HCT116 (cell line): ENCODE results near the gene APH1B. TPM values are rescaled to one million over a fixed set of nuclear protein-coding genes. Genes with fewer than 3 reads are reported as not detected.
A peak's percentile ranks its signal among the peaks of the same experiment; 100 is the strongest.

Experiments used
- ATAC-seq: fragments of 200-7000 bp; cut with Tn5 transposase; 2 replicates; pipeline ENCODE4 v1.9.1; 2020; ENCODE audit warnings: mild to moderate bottlenecking, moderate library complexity
- BruUV-seq: library from RNA; stranded (reverse); fragments of 400-500 nt; replicated peaks from 2 replicates; lab custom pipeline; 2021; lab: Mats Ljungman, UMichigan
- CTCF ChIA-PET: fragments of 300-600 bp; sonication (Branson Sonifier 250); formaldehyde crosslinking; loops from one replicate; lab custom pipeline; 2021; ENCODE audit warnings: antibody characterized with exemption; lab: Charles Lee
- POLR2A ChIA-PET: fragments of 300-600, 350-600 bp; sonication (Branson Sonifier 250); formaldehyde crosslinking; loops from one replicate; lab custom pipeline; 2021; ENCODE audit warnings: antibody characterized with exemption; lab: Charles Lee
- RAD21 ChIA-PET, 2 experiments: fragments of 300-600 bp; sonication (Branson Sonifier 250); formaldehyde crosslinking; loops; one replicate each; lab custom pipeline; 2023; ENCODE audit warnings: low total read pairs in 2 of 2; ENCODE audit not compliant: uncharacterized antibody in 2 of 2, unreplicated experiment in 2 of 2, low non-redundant PET in 1 of 2; lab: Charles Lee
- DNase-seq: peaks from one replicate; pipeline ENCODE4 v3.0.0-alpha.2; 2010; ENCODE audit warnings: low read depth, low spot score
- H2AFZ ChIP-seq: fragments of 200-600 bp; shearing (Covaris generic), sonication (generic); 2 replicates; pipeline ENCODE4 v1.6.1; 2017; ENCODE audit warnings: low read depth, mixed run types, mixed read lengths, antibody characterized with exemption, low read length; ENCODE audit not compliant: poor library complexity, severe bottlenecking
- H3K27ac ChIP-seq: 2 replicates; pipeline ENCODE4 v1.5.1; 2012; ENCODE audit warnings: low read depth, low read length
- H3K27me3 ChIP-seq: fragments of 200-600 bp; sonication (generic); 2 replicates; pipeline ENCODE4 v1.6.1; 2016; ENCODE audit warnings: mixed run types, low read length, mixed read lengths; ENCODE audit not compliant: insufficient read depth
- H3K36me3 ChIP-seq, 2 experiments: fragments of 200-500 bp in 1 of 2; fragments of 200-600 bp in 1 of 2; sonication (Bioruptor generic) in 1 of 2; sonication (generic) in 1 of 2; 2 replicates each; pipeline versions ENCODE4 v1.5.1 to v1.6.1; 2014 to 2016; ENCODE audit warnings: low read length in 2 of 2, inconsistent platforms in 1 of 2, mixed read lengths in 1 of 2, mixed run types in 1 of 2; ENCODE audit not compliant: insufficient read depth in 2 of 2, control insufficient read depth in 1 of 2
- H3K4me1 ChIP-seq, 2 experiments: fragments of 200-600 bp in 1 of 2; sonication (generic) in 1 of 2; 2 replicates each; pipeline versions ENCODE4 v1.5.1 to v1.6.1; 2012 to 2017; ENCODE audit warnings: low read length in 2 of 2, inconsistent platforms in 1 of 2, mild to moderate bottlenecking in 1 of 2, mixed read lengths in 1 of 2, mixed run types in 1 of 2, moderate library complexity in 1 of 2; ENCODE audit not compliant: insufficient read depth in 2 of 2, control insufficient read depth in 1 of 2
- H3K4me2 ChIP-seq: fragments of 200-600 bp; sonication (generic); 2 replicates; pipeline ENCODE4 v1.6.1; 2017; ENCODE audit warnings: mixed run types, low read length, mixed read lengths
- H3K4me3 ChIP-seq, 2 experiments: fragments of 200-600 bp in 1 of 2; sonication (generic) in 1 of 2; replicated peaks in 1 of 2; 2 replicates each; pipeline ENCODE4 v1.5.1; 2011 to 2016; ENCODE audit warnings: low read length in 2 of 2, control low read depth in 1 of 2, low read depth in 1 of 2, mild to moderate bottlenecking in 1 of 2, mixed read lengths in 1 of 2, mixed run types in 1 of 2
- H3K79me2 ChIP-seq: fragments of 200-600 bp; sonication (generic); 2 replicates; pipeline ENCODE4 v1.6.1; 2017; ENCODE audit warnings: mild to moderate bottlenecking, mixed run types, low read length, moderate library complexity, mixed read lengths; ENCODE audit not compliant: insufficient read depth
- H3K9ac ChIP-seq: fragments of 200-600 bp; sonication (generic); 2 replicates; pipeline ENCODE4 v1.6.1; 2016; ENCODE audit warnings: low read length, mixed read lengths
- H3K9me2 ChIP-seq: fragments of 200-600 bp; sonication (generic), shearing (Covaris generic); 2 replicates; pipeline ENCODE4 v1.6.1; 2017; ENCODE audit warnings: mixed run types, mild to moderate bottlenecking, moderate library complexity; ENCODE audit not compliant: insufficient read depth
- H3K9me3 ChIP-seq, 2 experiments: fragments of 200-500 bp in 1 of 2; fragments of 200-600 bp in 1 of 2; sonication (Bioruptor generic) in 1 of 2; sonication (generic) in 1 of 2; 2 replicates each; pipeline ENCODE4 v1.6.1; 2014 to 2017; ENCODE audit warnings: low read length in 2 of 2, mixed read lengths in 2 of 2, inconsistent platforms in 1 of 2, low read depth in 1 of 2, mild to moderate bottlenecking in 1 of 2, mixed run types in 1 of 2, moderate library complexity in 1 of 2; ENCODE audit not compliant: control insufficient read depth in 1 of 2, insufficient read depth in 1 of 2
- H4K20me1 ChIP-seq: fragments of 200-600 bp; sonication (generic), shearing (Covaris generic); 2 replicates; pipeline ENCODE4 v1.6.1; 2017; ENCODE audit warnings: mixed run types, mild to moderate bottlenecking, moderate library complexity; ENCODE audit not compliant: insufficient read depth
- FOSL1 ChIP-seq: IDR thresholded peaks from 2 replicates; pipeline ENCODE4 v1.6.1; 2012; ENCODE audit warnings: low read depth
- RAD21 ChIP-seq: IDR thresholded peaks from 2 replicates; pipeline ENCODE4 v1.6.1; 2012; ENCODE audit warnings: low read depth, mild to moderate bottlenecking
- TCF7L2 ChIP-seq: IDR thresholded peaks from 2 replicates; pipeline ENCODE4 v1.7.0; 2011; ENCODE audit warnings: borderline replicate concordance, inconsistent platforms; ENCODE audit not compliant: insufficient read depth, insufficient read length; ENCODE audit errors: extremely low read depth
- intact Hi-C: fragments of 100-400 bp; cut with micrococcal nuclease; formaldehyde crosslinking; loops from 2 replicates; pipeline ENCODE4 v1.10.0; 2022
- total RNA-seq: library from RNA; stranded (reverse); gene quantifications from one replicate; pipeline ENCODE4 v1.2.1, GENCODE V29; 2021; ENCODE audit not compliant: unreplicated experiment
- TF ChIP-seq, protein P1 (sequence below): IDR thresholded peaks from 2 replicates; pipeline ENCODE4 v1.6.1; 2011; ENCODE audit warnings: mild to moderate bottlenecking, low read length, moderate library complexity; ENCODE audit not compliant: insufficient replicate concordance; ENCODE audit errors: extremely low read depth
- TF ChIP-seq, protein P2 (sequence below): IDR thresholded peaks from 2 replicates; pipeline ENCODE4 v1.6.1; 2012; ENCODE audit warnings: low read depth
- TF ChIP-seq, protein P3 (sequence below): IDR thresholded peaks from 2 replicates; pipeline ENCODE4 v1.6.1; 2012

Gene APH1B
- total RNA-seq, 1 experiment from 2014 or later, result 8.5 TPM

GRCh38 chr15:63331456-63331855 lies 54.1 kb downstream of the APH1B start (continued):
- TF ChIP-seq, protein P1, sequence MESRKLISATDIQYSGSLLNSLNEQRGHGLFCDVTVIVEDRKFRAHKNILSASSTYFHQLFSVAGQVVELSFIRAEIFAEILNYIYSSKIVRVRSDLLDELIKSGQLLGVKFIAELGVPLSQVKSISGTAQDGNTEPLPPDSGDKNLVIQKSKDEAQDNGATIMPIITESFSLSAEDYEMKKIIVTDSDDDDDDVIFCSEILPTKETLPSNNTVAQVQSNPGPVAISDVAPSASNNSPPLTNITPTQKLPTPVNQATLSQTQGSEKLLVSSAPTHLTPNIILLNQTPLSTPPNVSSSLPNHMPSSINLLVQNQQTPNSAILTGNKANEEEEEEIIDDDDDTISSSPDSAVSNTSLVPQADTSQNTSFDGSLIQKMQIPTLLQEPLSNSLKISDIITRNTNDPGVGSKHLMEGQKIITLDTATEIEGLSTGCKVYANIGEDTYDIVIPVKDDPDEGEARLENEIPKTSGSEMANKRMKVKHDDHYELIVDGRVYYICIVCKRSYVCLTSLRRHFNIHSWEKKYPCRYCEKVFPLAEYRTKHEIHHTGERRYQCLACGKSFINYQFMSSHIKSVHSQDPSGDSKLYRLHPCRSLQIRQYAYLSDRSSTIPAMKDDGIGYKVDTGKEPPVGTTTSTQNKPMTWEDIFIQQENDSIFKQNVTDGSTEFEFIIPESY, result no peak
- TF ChIP-seq, protein P2, sequence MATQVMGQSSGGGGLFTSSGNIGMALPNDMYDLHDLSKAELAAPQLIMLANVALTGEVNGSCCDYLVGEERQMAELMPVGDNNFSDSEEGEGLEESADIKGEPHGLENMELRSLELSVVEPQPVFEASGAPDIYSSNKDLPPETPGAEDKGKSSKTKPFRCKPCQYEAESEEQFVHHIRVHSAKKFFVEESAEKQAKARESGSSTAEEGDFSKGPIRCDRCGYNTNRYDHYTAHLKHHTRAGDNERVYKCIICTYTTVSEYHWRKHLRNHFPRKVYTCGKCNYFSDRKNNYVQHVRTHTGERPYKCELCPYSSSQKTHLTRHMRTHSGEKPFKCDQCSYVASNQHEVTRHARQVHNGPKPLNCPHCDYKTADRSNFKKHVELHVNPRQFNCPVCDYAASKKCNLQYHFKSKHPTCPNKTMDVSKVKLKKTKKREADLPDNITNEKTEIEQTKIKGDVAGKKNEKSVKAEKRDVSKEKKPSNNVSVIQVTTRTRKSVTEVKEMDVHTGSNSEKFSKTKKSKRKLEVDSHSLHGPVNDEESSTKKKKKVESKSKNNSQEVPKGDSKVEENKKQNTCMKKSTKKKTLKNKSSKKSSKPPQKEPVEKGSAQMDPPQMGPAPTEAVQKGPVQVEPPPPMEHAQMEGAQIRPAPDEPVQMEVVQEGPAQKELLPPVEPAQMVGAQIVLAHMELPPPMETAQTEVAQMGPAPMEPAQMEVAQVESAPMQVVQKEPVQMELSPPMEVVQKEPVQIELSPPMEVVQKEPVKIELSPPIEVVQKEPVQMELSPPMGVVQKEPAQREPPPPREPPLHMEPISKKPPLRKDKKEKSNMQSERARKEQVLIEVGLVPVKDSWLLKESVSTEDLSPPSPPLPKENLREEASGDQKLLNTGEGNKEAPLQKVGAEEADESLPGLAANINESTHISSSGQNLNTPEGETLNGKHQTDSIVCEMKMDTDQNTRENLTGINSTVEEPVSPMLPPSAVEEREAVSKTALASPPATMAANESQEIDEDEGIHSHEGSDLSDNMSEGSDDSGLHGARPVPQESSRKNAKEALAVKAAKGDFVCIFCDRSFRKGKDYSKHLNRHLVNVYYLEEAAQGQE, result no peak
- TF ChIP-seq RAD21, result no peak
- TF ChIP-seq, protein P3, sequence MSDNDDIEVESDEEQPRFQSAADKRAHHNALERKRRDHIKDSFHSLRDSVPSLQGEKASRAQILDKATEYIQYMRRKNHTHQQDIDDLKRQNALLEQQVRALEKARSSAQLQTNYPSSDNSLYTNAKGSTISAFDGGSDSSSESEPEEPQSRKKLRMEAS, result no peak

GRCh38 chr15:63332367-63333124 lies 55.1 kb downstream of the APH1B start:
- Histone ChIP-seq H3K36me3 (no peaks in the 10 kb centered on the region), H2AFZ (no peak overlapping the region)
- TF ChIP-seq FOSL1 (0 out of 2 replicates have a peak, but pooled peaks have one; percentile 14), TCF7L2 (no peak)
- TF ChIP-seq, all 23 proteins: peak for 1
- Histone ChIP-seq H3K9me3 (no peaks in the 10 kb centered on the region), H3K4me2 (peak overlapping the region; percentile 27; the same call in 1 of the 2 replicates), H3K27ac (no peak overlapping the region), H4K20me1 (no peaks in the 10 kb centered on the region), H3K27me3 (no peaks in the 10 kb centered on the region), H3K4me3 (no peak overlapping the region), H3K9me2 (no peaks in the 10 kb centered on the region), H3K79me2 (no peaks in the 10 kb centered on the region), H3K9ac (no peak overlapping the region), H3K4me1 (peaks cover 0 to 16% of the 10 kb centered on the region in 2 experiments; a peak in 2 of 4 replicates)
- RAD21 ChIA-PET, result no interaction called here
- ATAC-seq (peak; percentile 47; the same call in 1 of the 2 replicates), DNase-seq (peak; percentile 28)
- intact Hi-C loops, result no loop called here
- no TSS peak for BruUV-seq
- POLR2A ChIA-PET, result interaction anchor here (1.3 kb wide), 1 partner anchor 16 kb away, joined by 3 read pairs; no protein-coding TSS in a partner anchor
- CTCF ChIA-PET, result no interaction called here
